ENCODE measurements around the gene SPECC1L.
A peak's percentile ranks its signal among the peaks of the same experiment; 100 is the strongest.
"Not testable (repeated sequence)": the region's sequence is repeated elsewhere in the genome, so short reads cannot be mapped to it uniquely, and the experiment has no call there.

SPECC1L gene

GRCh38 chr22:24247011-24247507 lies 23.6 kb upstream of the SPECC1L start:
- no peak for DNase-seq (ENCODE audit: low read depth in 2 of 2)

GRCh38 chr22:24247564-24248344 lies 22.9 kb upstream of the SPECC1L start:
- DNase-seq (ENCODE audit: low read depth in 2 of 2), result peak; percentile 32 to 39

- DNase-seq (ENCODE audit: low read depth in 2 of 2), result not testable (repeated sequence)
Measured at GRCh38 chr22:24248611-24249010, 22.0 kb upstream of the SPECC1L start.

GRCh38 chr22:24249413-24249812 lies 21.2 kb upstream of the SPECC1L start:
- not testable (repeated sequence) for DNase-seq (ENCODE audit: low read depth in 2 of 2)

GRCh38 chr22:24251286-24251685 lies 19.3 kb upstream of the SPECC1L start:
- not testable (repeated sequence) for DNase-seq (ENCODE audit: low read depth in 2 of 2)

GRCh38 chr22:24253126-24253525 lies 17.5 kb upstream of the SPECC1L start:
- not testable (repeated sequence) for DNase-seq (ENCODE audit: low read depth in 2 of 2)

GRCh38 chr22:24256136-24256535 lies 14.5 kb upstream of the SPECC1L start:
- DNase-seq (ENCODE audit: low read depth in 2 of 2), result not testable (repeated sequence)

GRCh38 chr22:24256736-24257135 lies 13.9 kb upstream of the SPECC1L start:
- DNase-seq (ENCODE audit: low read depth in 2 of 2), result not testable (repeated sequence)

- peak; percentile 52 to 63 for DNase-seq (ENCODE audit: low read depth in 2 of 2)
Measured at GRCh38 chr22:24259459-24259858, 11.2 kb upstream of the SPECC1L start.

- DNase-seq (ENCODE audit: low read depth in 2 of 2), result not testable (repeated sequence)
Measured at GRCh38 chr22:24262185-24262749, 8.4 kb upstream of the SPECC1L start.

GRCh38 chr22:24263479-24263878 lies 7.2 kb upstream of the SPECC1L start:
- not testable (repeated sequence) for DNase-seq (ENCODE audit: low read depth in 2 of 2)

GRCh38 chr22:24264329-24264896 lies 6.2 kb upstream of the SPECC1L start:
- DNase-seq (ENCODE audit: low read depth in 2 of 2), result not testable (repeated sequence)

- DNase-seq (ENCODE audit: low read depth in 2 of 2), result no peak
Measured at GRCh38 chr22:24265734-24266133, 4.9 kb upstream of the SPECC1L start.

GRCh38 chr22:24266495-24266894 lies 4.1 kb upstream of the SPECC1L start:
- not testable (repeated sequence) for DNase-seq (ENCODE audit: low read depth in 2 of 2)

- no peak for DNase-seq (ENCODE audit: low read depth in 2 of 2)
Measured at GRCh38 chr22:24271386-24271854, 789 bp downstream of the SPECC1L start.

- DNase-seq (ENCODE audit: low read depth in 2 of 2), result not testable (repeated sequence)
Measured at GRCh38 chr22:24273031-24273430, 2.4 kb downstream of the SPECC1L start.

GRCh38 chr22:24273906-24274305 lies 3.3 kb downstream of the SPECC1L start:
- DNase-seq (ENCODE audit: low read depth in 2 of 2), result not testable (repeated sequence)

- DNase-seq (ENCODE audit: low read depth in 2 of 2), result not testable (repeated sequence)
Measured at GRCh38 chr22:24274696-24275405, 4.2 kb downstream of the SPECC1L start.

- DNase-seq (ENCODE audit: low read depth in 2 of 2), result not testable (repeated sequence)
Measured at GRCh38 chr22:24280363-24280762, 9.7 kb downstream of the SPECC1L start.

- DNase-seq (ENCODE audit: low read depth in 2 of 2), result no peak
Measured at GRCh38 chr22:24282401-24282800, 11.8 kb downstream of the SPECC1L start.

- no peak for DNase-seq (ENCODE audit: low read depth in 2 of 2)
Measured at GRCh38 chr22:24284747-24285203, 14.1 kb downstream of the SPECC1L start.

- DNase-seq (ENCODE audit: low read depth in 2 of 2), result no peak
Measured at GRCh38 chr22:24285245-24285644, 14.6 kb downstream of the SPECC1L start.

Measured in stimulated activated CD8-positive, alpha-beta memory T cell treated with anti-CD3 and anti-CD28 coated beads, Interleukin-2, amount 100 ng/mL, for 48 hours (primary cell).